GM21447 (cell line): ENCODE results near the gene HCLS1.

ENCODE experiments used
- ATAC-seq: cut with Tn5 transposase; IDR thresholded peaks from one replicate; pipeline ENCODE4 v1.9.1; 2021; ENCODE audit not compliant: unreplicated experiment

The HCLS1 gene

GRCh38 chr3:121658716-121659435 is 1.8 kb downstream of the HCLS1 start:
- no peak for ATAC-seq

DNA sequence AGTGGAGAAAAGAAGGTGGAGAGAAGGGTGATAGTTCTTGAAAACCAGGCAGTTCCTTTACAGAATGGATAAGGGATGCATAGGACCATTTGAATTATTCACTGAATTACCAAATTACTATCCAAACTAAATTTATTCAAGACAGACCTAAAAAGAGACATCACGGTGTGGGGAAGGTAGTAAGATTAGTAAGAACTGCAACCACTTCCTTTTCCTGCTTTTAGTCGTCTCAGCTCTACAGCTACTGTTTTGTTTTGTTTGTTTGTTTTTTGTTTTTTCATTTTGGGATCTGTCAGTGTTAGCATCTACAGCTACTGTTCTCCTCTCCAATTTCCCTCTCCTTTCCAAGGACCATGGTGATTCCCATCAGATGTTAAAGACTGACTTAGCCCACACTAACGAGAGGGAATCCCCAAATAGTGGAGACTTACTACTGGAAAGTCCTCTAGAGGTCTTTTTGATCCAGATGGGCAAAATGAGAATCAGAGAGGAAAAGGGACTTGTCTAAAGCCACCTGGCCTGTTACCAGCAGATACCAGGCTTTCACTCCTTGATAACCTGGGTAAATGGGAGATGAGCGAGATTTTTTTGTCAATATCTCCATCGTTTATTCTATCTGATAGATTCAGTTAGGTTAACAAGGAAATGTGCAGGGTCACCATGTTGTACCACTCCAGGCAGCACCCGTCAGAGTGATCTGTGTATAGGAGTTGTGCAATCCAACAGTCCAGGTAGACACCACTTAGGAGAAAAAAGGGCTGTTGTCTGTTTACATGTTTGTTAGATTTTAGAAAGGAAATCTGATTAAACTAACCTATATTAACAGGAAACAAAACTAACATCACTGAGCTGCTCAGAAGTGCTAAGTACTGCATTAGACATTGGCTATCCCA is 6.0 kb downstream of the HCLS1 start:
- peak; percentile 81 for ATAC-seq

DNA sequence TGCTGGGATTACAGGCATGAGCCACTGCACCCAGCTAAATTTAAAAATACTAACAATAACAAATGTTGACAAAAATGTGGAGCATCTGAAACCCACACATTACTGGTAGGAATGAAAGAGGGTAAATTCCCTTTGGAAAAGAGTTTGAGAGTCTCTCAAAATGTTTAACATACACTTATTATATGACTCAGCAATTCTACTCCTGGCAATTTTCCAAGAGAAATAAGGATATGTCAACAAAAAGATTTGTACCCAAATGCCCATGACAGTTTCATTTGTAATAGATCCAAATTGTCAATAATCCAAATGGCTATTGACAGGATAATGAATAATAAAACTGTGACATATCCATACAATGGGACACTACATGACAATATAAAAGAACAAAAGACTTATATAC is 9.0 kb downstream of the HCLS1 start:
- no peak for ATAC-seq

DNA sequence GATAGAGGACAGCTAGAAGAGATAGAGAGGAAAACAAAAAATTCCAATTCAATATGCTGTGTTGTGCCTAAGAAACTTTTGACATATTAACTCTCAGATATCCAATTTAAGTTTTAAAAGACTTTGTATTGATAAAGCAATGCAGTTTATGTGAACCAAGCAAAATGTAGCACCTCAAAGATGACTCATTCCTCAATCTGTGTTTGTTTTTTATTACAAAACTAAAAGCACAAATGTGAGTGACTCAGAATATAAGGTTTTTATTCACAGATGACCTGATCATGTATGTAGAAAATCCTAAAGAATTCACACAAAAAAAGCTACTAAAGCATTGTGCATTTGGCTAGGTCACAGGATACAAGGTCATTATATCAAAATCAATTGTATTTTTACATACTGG is 11.1 kb downstream of the HCLS1 start:
- ATAC-seq, result no peak

DNA sequence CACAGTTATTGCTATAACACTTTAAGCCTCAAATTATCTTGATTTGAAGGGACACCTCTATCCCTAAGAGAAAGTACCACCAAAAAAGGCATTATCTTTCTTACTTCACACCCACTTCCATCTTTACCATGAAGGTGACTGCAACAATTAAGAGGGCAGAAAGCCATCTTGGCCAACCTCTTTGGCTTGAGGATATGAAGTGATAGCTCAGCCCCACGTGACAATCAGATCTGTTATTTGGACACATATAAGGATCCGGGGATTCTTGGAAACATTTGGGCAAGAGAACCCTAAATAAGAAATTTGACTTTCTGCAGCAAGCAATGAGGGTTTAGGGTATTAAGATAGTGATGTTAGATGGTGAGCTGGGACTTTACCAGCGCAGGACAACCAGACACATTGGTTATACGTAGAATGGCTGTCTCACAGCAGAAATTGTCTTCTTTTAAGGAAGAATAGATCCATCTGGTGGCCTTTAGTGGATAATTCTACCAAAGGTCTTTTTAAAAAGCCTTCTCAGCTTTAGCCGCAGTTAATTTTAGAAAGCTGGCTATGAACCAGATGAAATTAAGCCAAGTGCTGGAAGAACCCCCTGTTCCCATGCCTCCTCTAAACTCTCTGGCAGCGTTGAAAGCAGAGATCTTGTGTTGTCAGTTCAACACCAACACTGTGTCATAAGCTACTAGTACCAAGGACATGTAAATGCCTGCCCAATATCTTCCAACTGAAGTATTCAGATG is 12.3 kb downstream of the HCLS1 start:
- ATAC-seq, result no peak

DNA sequence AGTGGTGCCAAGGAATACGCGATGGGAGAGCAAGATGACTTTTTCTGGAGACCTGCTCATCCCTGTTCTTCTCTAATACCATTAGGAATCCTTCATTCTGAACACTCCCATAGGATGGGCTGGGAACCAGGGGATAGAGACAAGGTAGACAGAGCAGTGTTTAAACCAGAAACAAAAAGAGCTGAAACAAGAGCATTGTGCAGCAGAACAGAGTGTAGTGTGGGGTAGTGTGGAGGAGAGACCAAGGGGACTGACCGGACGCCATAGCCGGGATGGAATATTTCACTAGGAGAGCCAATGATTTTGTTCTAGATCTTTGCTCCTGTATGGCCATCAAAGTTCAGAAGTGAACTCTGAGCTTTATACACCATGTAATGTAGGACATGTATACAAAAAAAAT is 15.6 kb downstream of the HCLS1 start:
- no peak for ATAC-seq

- no peak for ATAC-seq
Measured at GRCh38 chr3:121642601-121643314, 17.9 kb downstream of the HCLS1 start.

- ATAC-seq, result no peak
Measured at GRCh38 chr3:121641127-121641526, 19.6 kb downstream of the HCLS1 start.

GRCh38 chr3:121637922-121638321 is 22.8 kb downstream of the HCLS1 start:
- no peak for ATAC-seq

DNA sequence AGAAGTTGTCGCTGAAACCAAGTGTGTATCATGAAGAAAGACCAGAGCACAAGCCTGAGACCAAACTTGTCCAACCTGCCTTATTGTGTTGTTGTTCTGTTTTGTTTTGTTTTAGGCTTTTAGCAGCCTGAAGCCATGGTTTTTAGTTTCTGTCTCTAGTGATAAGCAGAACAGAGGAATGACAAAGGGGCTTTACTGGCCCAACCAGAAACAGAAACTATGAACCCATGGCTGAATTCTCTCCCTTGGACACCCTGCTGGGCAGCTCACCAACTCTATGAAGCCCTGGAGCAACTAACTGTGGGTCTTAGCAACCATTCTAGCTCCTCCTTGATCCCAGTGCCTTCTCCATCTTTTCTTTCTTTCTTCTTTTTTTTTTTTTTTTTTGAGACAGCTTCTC is 30.3 kb downstream of the HCLS1 start:
- no peak for ATAC-seq

DNA sequence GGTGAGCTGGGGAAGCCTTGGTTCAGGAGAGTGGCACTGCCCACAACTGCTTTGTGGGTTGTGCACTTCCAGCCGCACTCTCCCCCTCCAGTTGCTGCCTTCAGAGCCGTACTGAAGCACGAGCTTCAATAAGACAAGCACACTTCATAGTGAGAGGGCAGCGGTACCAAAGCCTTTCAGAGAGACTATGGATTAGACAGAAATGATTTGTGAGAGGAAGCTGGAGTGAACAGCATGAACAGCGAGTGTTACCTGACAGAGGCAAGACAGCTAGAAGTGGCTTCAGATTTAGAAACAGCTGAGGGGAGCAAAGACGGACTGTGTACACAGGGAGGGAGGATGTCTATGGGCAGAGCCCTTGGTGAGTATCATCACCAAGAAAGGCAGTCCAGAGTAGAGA is 31.1 kb downstream of the HCLS1 start:
- no peak for ATAC-seq

- no peak for ATAC-seq
Measured at GRCh38 chr3:121627622-121628021, 33.1 kb downstream of the HCLS1 start.

- no peak for ATAC-seq
Measured at GRCh38 chr3:121627211-121627610, 33.5 kb downstream of the HCLS1 start.

DNA sequence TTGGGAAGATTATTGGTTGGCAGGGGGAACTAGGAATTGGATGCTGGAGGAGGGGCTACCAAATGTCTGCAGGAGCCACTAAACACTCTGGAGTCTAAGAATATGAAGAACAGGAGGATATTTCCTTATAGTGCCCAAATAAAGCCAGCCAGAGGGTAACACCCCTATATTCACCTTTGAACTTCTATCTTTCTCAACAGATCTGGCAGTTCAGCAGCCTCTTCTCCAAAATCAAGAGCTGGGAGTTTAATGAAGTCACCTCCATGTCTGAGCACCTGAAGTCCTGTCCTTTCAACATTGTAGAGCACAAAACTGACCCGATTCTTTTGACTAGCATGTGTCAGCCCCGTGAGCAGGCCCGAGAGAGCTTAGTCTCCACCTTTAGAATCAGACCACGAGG is 34.2 kb downstream of the HCLS1 start:
- ATAC-seq, result no peak

GRCh38 chr3:121624147-121624899 is 36.4 kb downstream of the HCLS1 start:
- ATAC-seq, result no peak

- ATAC-seq, result no peak
Measured at GRCh38 chr3:121621491-121621890, 39.2 kb downstream of the HCLS1 start.

DNA sequence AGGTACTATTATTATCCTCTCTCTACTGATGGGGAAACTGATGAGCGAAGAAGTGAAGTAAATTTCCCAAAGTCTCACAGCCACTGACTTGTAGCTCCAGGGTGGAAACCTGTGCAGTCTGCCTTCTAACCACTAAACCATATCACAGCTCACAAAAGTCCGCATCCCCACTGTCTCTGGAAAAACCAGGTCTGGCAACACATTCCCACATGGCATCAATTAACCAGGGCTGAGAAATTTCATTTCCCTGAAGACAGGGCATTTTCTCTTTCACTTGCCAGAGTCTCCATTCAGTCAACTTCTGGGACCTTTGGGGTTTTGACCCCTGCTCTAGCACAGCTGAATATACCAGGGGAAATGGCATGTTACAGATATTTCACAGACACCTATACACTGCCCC is 41.0 kb downstream of the HCLS1 start:
- no peak for ATAC-seq

DNA sequence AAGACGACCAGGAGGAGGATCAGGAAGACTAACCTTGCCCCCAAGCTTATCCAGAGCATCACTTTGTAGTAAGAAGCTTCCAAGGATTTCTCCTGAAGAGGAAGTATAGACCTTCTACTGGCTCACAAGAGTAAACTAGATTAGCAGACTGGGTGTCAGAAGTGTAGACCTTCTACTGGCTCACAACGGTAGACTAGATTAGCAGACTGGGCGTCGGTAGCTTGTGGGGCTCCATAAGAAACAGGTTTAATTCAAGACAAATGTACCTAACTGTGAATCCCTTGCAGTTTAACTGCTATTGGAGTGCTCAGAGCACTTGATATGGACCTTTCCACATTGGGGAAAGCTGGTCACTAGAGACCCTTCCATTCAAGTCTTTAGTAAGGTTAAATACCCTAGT is 54.6 kb downstream of the HCLS1 start:
- no peak for ATAC-seq

DNA sequence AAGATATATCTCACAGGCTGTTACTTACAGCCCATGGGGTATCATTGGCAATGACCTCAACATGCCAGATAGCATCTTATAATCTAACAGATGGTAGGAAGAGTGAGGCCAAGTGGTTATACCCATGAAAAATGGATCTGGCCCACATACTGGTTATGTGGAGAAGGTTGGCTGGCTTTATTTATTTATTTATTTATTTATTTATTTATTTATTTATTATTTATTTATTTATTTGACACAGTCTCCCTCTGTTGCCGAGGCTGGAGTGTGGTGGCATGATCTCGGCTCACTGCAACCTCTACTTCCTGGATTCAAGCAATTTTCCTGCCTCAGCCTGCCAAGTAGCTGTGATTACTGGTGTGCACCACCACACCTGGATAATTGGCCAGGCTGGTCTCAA is 55.9 kb downstream of the HCLS1 start:
- no peak for ATAC-seq

DNA sequence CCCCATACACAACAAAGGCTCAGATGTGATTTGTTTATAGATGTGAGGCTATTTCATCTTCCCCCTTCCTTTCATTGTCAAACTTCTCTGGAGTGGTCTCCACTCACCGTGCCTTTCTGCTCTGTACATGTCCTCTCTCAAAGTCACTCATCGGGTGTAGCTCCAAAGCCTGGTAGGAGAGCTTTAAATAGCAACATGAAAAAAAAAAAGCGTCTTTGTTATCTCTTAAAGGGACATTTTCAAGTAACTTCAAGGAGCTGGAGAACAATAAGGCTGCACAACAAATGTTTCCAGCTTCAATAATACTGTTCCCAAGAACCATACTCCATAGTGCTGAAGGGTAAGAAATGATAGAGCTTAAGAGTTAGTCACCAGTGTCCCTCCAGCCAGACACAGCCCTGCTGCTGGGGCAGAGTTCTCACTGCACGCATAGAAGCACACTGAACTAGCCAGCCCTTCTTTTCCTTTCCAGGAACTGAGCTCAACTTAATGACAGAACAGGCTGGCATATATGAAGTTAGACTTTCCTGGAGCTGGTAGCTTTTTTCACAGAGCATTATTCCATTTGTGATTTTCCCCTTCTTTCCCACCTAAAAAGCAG is 59.4 kb downstream of the HCLS1 start:
- no peak for ATAC-seq
